ENCODE measurements around the gene NUP214. TPM values are rescaled to one million over a fixed set of nuclear protein-coding genes. Genes with fewer than 3 reads are reported as not detected.

NUP214 gene
- total RNA-seq, 1 donor from 2014 or later, result 67.1 TPM

GRCh38 chr9:131279196-131279862 lies 153.9 kb downstream of the NUP214 start:
- H3K4me3 Mint-ChIP-seq, result peak overlapping the region; percentile 54
- H3K27me3 Mint-ChIP-seq, result peaks cover 71% of the 10 kb centered on the region
- TF ChIP-seq CTCF (conservative IDR thresholded peaks at IDR 0.05), result no peak

GRCh38 chr9:131279863-131280570 lies 154.6 kb downstream of the NUP214 start:
- H3K36me3 Mint-ChIP-seq, result no peaks in the 10 kb centered on the region
- H3K4me1 Mint-ChIP-seq (ENCODE audit: unreplicated experiment), result peaks cover 7% of the 10 kb centered on the region
- no peak overlapping the region for H3K27ac Mint-ChIP-seq
- no peak for DNase-seq (ENCODE audit: extremely low spot score, unreplicated experiment)
- no peak for TF ChIP-seq CTCF (conservative IDR thresholded peaks at IDR 0.05)
- no peak overlapping the region for H3K4me3 Mint-ChIP-seq
- peaks cover 69% of the 10 kb centered on the region for H3K27me3 Mint-ChIP-seq
- H3K9me3 Mint-ChIP-seq, result no peaks in the 10 kb centered on the region

More at GRCh38 chr9:131279196-131279862, 153.9 kb downstream of the NUP214 start:
- Mint-ChIP-seq H3K9me3 (no peaks in the 10 kb centered on the region), H3K4me1 (ENCODE audit: unreplicated experiment) (peaks cover 7% of the 10 kb centered on the region), H3K36me3 (no peaks in the 10 kb centered on the region), H3K27ac (no peak overlapping the region)
- DNase-seq (ENCODE audit: extremely low spot score, unreplicated experiment), result no peak

GRCh38 chr9:131280660-131281059 lies 155.3 kb downstream of the NUP214 start:
- Mint-ChIP-seq H3K4me3 (peak overlapping the region; percentile 34), H3K27me3 (peaks cover 63% of the 10 kb centered on the region), H3K27ac (no peak overlapping the region), H3K4me1 (ENCODE audit: unreplicated experiment) (peaks cover 7% of the 10 kb centered on the region), H3K36me3 (no peaks in the 10 kb centered on the region), H3K9me3 (no peaks in the 10 kb centered on the region)
- TF ChIP-seq CTCF (conservative IDR thresholded peaks at IDR 0.05), result no peak
- DNase-seq (ENCODE audit: extremely low spot score, unreplicated experiment), result no peak

GRCh38 chr9:131281119-131281965 lies 156.0 kb downstream of the NUP214 start:
- peaks cover 7% of the 10 kb centered on the region for H3K4me1 Mint-ChIP-seq (ENCODE audit: unreplicated experiment)
- peaks cover 56% of the 10 kb centered on the region for H3K27me3 Mint-ChIP-seq
- DNase-seq (ENCODE audit: extremely low spot score, unreplicated experiment), result no peak
- no peaks in the 10 kb centered on the region for H3K36me3 Mint-ChIP-seq
- no peaks in the 10 kb centered on the region for H3K9me3 Mint-ChIP-seq
- H3K27ac Mint-ChIP-seq, result no peak overlapping the region
- peak overlapping the region; percentile 79 for H3K4me3 Mint-ChIP-seq
- TF ChIP-seq CTCF (conservative IDR thresholded peaks at IDR 0.05), result no peak

GRCh38 chr9:131282175-131282574 lies 156.8 kb downstream of the NUP214 start:
- TF ChIP-seq CTCF (conservative IDR thresholded peaks at IDR 0.05), result no peak
- no peak overlapping the region for H3K27ac Mint-ChIP-seq
- DNase-seq (ENCODE audit: extremely low spot score, unreplicated experiment), result no peak
- H3K36me3 Mint-ChIP-seq, result no peaks in the 10 kb centered on the region
- peaks cover 7% of the 10 kb centered on the region for H3K4me1 Mint-ChIP-seq (ENCODE audit: unreplicated experiment)
- H3K4me3 Mint-ChIP-seq, result peak overlapping the region; percentile 79
- H3K9me3 Mint-ChIP-seq, result no peaks in the 10 kb centered on the region
- peaks cover 55% of the 10 kb centered on the region for H3K27me3 Mint-ChIP-seq
